Osteocyte (in vitro differentiated cells): ENCODE measurements around the gene PPM1D. TPM values are rescaled to one million over a fixed set of nuclear protein-coding genes. Genes with fewer than 3 reads are reported as not detected.

Experiments used
- DNase-seq: peaks from one replicate; pipeline ENCODE4 v3.0.0; 2021; ENCODE audit warnings: mixed read lengths; ENCODE audit not compliant: unreplicated experiment; ENCODE audit errors: extremely low spot score
- H3K27ac Mint-ChIP-seq: one replicate; pipeline ENCODE4 v1.8.0; 2021; ENCODE audit warnings: mild to moderate bottlenecking, mixed read lengths; ENCODE audit not compliant: unreplicated experiment
- H3K27me3 Mint-ChIP-seq: one replicate; pipeline ENCODE4 v1.8.0; 2021; ENCODE audit warnings: mixed read lengths; ENCODE audit not compliant: unreplicated experiment
- H3K36me3 Mint-ChIP-seq: one replicate; pipeline ENCODE4 v1.8.0; 2021; ENCODE audit warnings: mixed read lengths; ENCODE audit not compliant: unreplicated experiment
- H3K4me1 Mint-ChIP-seq: one replicate; pipeline ENCODE4 v1.8.0; 2021; ENCODE audit warnings: mixed read lengths; ENCODE audit not compliant: unreplicated experiment
- H3K4me3 Mint-ChIP-seq: one replicate; pipeline ENCODE4 v1.8.0; 2021; ENCODE audit warnings: mild to moderate bottlenecking, moderate library complexity, mixed read lengths; ENCODE audit not compliant: unreplicated experiment
- H3K9me3 Mint-ChIP-seq: one replicate; pipeline ENCODE4 v1.8.0; 2021; ENCODE audit warnings: mixed read lengths; ENCODE audit not compliant: unreplicated experiment
- CTCF ChIP-seq: fragments of 200-600 bp; sonication (generic); IDR thresholded peaks from 2 replicates; pipeline ENCODE4 v1.5.0; 2021; ENCODE audit warnings: antibody characterized with exemption, mild to moderate bottlenecking, moderate library complexity
- total RNA-seq: library from RNA; stranded (reverse); gene quantifications from 2 replicates; pipeline ENCODE4 v1.2.1, GENCODE V29; 2021

Gene PPM1D
- total RNA-seq, 1 donor from 2014 or later = 22.1 TPM

GRCh38 chr17:60699090-60699489 is 99.1 kb downstream of the PPM1D start:
- TF ChIP-seq CTCF = no peak
- Mint-ChIP-seq H3K4me1 (no peaks in the 10 kb centered on the region), H3K36me3 (peaks cover 17% of the 10 kb centered on the region), H3K27ac (no peak overlapping the region), H3K4me3 (no peak overlapping the region), H3K9me3 (no peaks in the 10 kb centered on the region), H3K27me3 (no peaks in the 10 kb centered on the region)
- no peak for DNase-seq

GRCh38 chr17:60704170-60704569 is 104.2 kb downstream of the PPM1D start:
- Mint-ChIP-seq H3K9me3 (no peaks in the 10 kb centered on the region), H3K27me3 (no peaks in the 10 kb centered on the region), H3K36me3 (peaks cover 18% of the 10 kb centered on the region), H3K4me1 (no peaks in the 10 kb centered on the region), H3K27ac (no peak overlapping the region), H3K4me3 (no peak overlapping the region)
- TF ChIP-seq CTCF = no peak
- DNase-seq = no peak

GRCh38 chr17:60712675-60713074 is 112.7 kb downstream of the PPM1D start:
- Mint-ChIP-seq H3K36me3 (peaks cover 18% of the 10 kb centered on the region), H3K9me3 (no peaks in the 10 kb centered on the region), H3K27me3 (no peaks in the 10 kb centered on the region), H3K27ac (no peak overlapping the region), H3K4me1 (no peaks in the 10 kb centered on the region), H3K4me3 (no peak overlapping the region)
- no peak for DNase-seq
- no peak for TF ChIP-seq CTCF

- Mint-ChIP-seq H3K27ac (no peak overlapping the region), H3K27me3 (no peaks in the 10 kb centered on the region), H3K36me3 (peaks cover 16% of the 10 kb centered on the region), H3K9me3 (no peaks in the 10 kb centered on the region), H3K4me1 (no peaks in the 10 kb centered on the region), H3K4me3 (no peak overlapping the region)
- DNase-seq = no peak
- TF ChIP-seq CTCF = no peak
Observed at GRCh38 chr17:60713608-60714007, 113.6 kb downstream of the PPM1D start.

Other genes starting within 250 kb of the PPM1D start
- 53.6 TPM in 2 replicates for gene USP32, start 208.1 kb upstream of the PPM1D start, total RNA-seq
- gene CHCT1, start 177.7 kb upstream of the PPM1D start, total RNA-seq = not detected in 2 replicates
- 51.7 and 65.0 TPM in 2 replicates for gene APPBP2, start 74.0 kb upstream of the PPM1D start, total RNA-seq
- gene BCAS3, start 77.7 kb downstream of the PPM1D start, total RNA-seq = 35.7 and 43.4 TPM in 2 replicates